Measurements from ENCODE around the gene PDSS2. TPM values are rescaled to one million over a fixed set of nuclear protein-coding genes. Genes with fewer than 3 reads are reported as not detected.

PDSS2 gene
- total and polyA plus RNA-seq, 9 donors = 6.6 to 10.2 (median 7.3) TPM

DNA sequence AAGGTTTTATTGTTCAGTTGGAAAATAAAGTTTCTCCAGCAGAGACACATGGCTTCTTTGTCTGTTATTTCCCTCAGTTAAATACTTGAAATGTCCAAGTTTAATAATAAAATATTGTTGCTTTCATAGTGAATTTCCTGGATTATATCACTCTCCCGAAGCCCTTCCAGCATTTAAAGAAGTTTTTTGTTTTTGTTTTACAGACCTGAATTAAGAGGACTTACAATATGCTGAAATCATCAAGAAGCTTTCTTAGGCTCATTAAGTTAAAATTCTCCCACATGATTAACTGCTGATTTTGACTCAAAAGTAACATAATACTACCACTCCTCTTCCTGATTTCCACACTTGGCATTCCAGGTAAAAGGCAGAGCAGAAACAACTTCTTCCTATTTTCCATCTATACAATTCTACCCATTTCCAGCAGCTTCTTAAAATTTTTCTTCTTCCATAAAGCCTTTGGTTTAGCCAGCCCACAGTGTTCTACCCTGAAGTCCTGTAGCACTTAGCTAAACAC, 35.8 kb downstream of the PDSS2 start:
- Histone ChIP-seq H3K27ac (ENCODE audit: low read length) (no peak overlapping the region), H3K4me1 (ENCODE audit: control insufficient read depth, insufficient read depth, low read length) (no peaks in the 10 kb centered on the region), H3K4me3 (ENCODE audit: low read length) (no peak overlapping the region), H3K36me3 (ENCODE audit: control insufficient read depth, insufficient read depth, low read length) (no peaks in the 10 kb centered on the region), H3K9me3 (replicated peaks; ENCODE audit: control insufficient read depth, low read depth, low read length) (peaks cover 11% of the 10 kb centered on the region), H3K27me3 (ENCODE audit: control insufficient read depth, insufficient read depth, low read length) (no peaks in the 10 kb centered on the region)
- DNase-seq = peak; percentile 28
- no CpG with 5 or more reads among the region's 1 CpG for WGBS (ENCODE audit: insufficient coverage)

DNA sequence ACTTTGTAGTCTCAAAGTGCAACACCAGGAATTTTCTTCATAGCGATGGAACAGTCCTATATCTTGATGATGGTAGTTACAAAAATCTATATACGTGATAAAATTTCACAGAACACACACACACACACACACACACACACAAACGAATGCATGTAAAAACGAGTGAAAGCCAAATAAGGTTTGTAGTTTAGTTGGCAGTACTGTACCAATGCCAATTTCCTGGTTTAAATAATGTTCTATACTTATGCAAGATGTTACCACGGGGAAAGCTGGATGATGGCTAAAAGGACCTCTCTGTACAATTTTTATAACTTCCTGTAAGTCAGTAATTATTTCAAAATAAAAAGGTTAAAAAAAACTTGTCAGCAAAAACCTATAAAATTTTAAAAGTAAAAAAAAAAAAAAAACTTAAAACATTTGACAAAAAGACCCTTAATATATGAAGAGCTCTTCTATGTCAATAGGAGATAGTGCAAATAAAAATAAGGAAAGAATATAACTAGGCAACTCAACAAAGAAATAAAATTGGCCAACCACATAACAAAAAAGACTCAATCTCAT, 37.6 kb downstream of the PDSS2 start:
- no peaks in the 10 kb centered on the region for H3K4me1 ChIP-seq (ENCODE audit: control insufficient read depth, insufficient read depth, low read length)
- H3K4me3 ChIP-seq (ENCODE audit: low read length) = no peak overlapping the region
- H3K27ac ChIP-seq (ENCODE audit: low read length) = no peak overlapping the region
- no peaks in the 10 kb centered on the region for H3K36me3 ChIP-seq (ENCODE audit: control insufficient read depth, insufficient read depth, low read length)
- DNase-seq = no peak
- WGBS (ENCODE audit: insufficient coverage) = no CpG with 5 or more reads among the region's 5 CpGs
- no peaks in the 10 kb centered on the region for H3K27me3 ChIP-seq (ENCODE audit: control insufficient read depth, insufficient read depth, low read length)
- H3K9me3 ChIP-seq (replicated peaks; ENCODE audit: control insufficient read depth, low read depth, low read length) = peaks cover 9% of the 10 kb centered on the region

DNA sequence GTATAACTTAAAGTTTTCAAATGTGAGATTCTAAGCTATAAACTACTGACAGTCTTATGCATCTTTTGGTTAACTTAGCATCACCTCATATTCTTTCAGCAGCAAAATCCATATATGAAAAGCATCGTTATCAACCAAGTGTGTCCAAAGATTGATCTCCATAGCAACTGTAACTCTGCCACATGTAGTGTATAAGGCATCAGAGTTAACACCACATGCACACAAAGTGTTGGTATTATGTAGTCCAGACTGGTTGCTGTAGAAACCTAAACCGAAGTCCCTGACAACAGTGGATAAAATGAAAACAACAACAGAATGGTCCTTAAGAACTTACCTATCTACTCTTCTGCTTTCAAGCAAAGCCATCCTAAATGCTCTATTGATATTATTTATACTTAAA, 39.6 kb downstream of the PDSS2 start:
- no peak overlapping the region for H3K4me3 ChIP-seq (ENCODE audit: low read length)
- no CpG with 5 or more reads among the region's 2 CpGs for WGBS (ENCODE audit: insufficient coverage)
- no peaks in the 10 kb centered on the region for H3K9me3 ChIP-seq (replicated peaks; ENCODE audit: control insufficient read depth, low read depth, low read length)
- no peaks in the 10 kb centered on the region for H3K36me3 ChIP-seq (ENCODE audit: control insufficient read depth, insufficient read depth, low read length)
- no peak overlapping the region for H3K27ac ChIP-seq (ENCODE audit: low read length)
- H3K4me1 ChIP-seq (ENCODE audit: control insufficient read depth, insufficient read depth, low read length) = no peaks in the 10 kb centered on the region
- peak; percentile 39 for DNase-seq
- no peaks in the 10 kb centered on the region for H3K27me3 ChIP-seq (ENCODE audit: control insufficient read depth, insufficient read depth, low read length)

DNA sequence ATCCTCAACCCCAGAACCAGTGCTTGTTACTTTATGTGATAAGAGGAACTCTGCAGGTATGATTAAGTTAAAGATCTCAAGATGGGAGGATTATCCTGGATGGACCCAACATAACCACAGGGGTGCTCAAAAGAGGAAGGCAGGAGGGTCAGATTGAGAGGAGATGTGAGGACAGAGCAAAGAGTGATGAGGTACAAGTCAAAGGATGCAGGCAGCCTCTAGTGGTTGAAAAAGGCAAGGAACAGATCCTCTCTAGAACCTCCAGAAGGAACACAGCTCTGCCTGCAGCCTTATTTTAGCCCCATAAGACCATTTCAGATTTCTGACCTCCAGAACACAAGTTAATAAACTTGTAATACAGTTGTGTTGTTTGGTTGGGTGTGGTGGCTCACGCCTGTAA, 41.2 kb downstream of the PDSS2 start:
- DNase-seq = no peak
- Histone ChIP-seq H3K9me3 (replicated peaks; ENCODE audit: control insufficient read depth, low read depth, low read length) (no peaks in the 10 kb centered on the region), H3K4me1 (ENCODE audit: control insufficient read depth, insufficient read depth, low read length) (no peaks in the 10 kb centered on the region), H3K36me3 (ENCODE audit: control insufficient read depth, insufficient read depth, low read length) (no peaks in the 10 kb centered on the region), H3K27ac (ENCODE audit: low read length) (no peak overlapping the region), H3K4me3 (ENCODE audit: low read length) (no peak overlapping the region), H3K27me3 (ENCODE audit: control insufficient read depth, insufficient read depth, low read length) (no peaks in the 10 kb centered on the region)
- WGBS (ENCODE audit: insufficient coverage) = no CpG with 5 or more reads among the region's 1 CpG

DNA sequence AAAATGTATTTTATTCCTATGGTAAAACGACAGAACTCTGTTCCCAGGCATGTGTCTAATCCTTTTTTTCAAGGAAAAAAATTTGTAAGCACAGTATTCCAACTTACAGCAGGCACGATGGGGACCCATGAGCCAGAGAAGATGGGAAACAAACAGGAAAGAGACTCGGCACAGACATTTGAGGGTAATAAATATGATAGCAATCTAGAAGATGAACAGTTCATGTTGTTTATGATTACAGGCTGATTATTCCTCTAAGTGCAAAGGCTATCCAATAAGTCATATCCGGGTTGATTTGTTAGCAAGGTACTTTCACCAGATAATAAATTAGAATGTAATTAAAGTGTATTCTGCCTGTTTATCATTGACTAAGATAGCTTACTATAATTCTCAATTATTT, 43.2 kb downstream of the PDSS2 start:
- Histone ChIP-seq H3K4me1 (ENCODE audit: control insufficient read depth, insufficient read depth, low read length) (no peaks in the 10 kb centered on the region), H3K27ac (ENCODE audit: low read length) (no peak overlapping the region), H3K9me3 (replicated peaks; ENCODE audit: control insufficient read depth, low read depth, low read length) (no peaks in the 10 kb centered on the region), H3K4me3 (ENCODE audit: low read length) (no peak overlapping the region), H3K27me3 (ENCODE audit: control insufficient read depth, insufficient read depth, low read length) (no peaks in the 10 kb centered on the region), H3K36me3 (ENCODE audit: control insufficient read depth, insufficient read depth, low read length) (no peaks in the 10 kb centered on the region)
- no CpG with 5 or more reads among the region's 4 CpGs for WGBS (ENCODE audit: insufficient coverage)
- DNase-seq = no peak

DNA sequence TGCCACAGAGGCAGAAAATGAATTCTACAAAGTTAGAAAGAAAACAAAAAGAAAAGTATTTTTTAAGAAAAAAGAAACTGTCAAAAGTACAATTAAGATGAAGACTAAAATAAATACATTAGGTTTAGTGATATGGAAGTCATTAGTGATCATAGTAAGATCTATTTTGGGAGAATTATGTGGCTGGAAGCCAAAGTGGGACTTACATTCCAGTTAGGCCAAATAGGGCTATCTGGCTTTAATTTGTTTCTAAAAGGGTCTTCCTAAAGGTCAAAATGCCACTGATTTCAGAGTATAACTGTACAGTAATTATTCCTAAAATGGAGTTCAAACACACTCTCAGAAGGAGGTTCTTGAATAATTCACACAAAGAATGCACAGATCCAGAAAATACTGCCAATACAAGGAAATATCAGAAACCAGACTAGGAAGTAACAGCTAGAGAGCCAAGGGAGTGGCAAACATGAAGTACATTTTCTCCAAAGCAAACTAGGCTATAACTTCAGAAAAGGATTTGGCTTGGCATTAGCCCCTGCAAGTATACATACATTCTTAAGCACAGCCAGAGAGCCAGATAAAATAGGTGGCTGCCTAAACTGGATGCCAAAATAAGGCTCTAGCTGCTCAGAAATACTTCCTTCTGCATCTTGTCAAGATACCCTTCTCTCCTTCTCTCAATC, 45.3 kb downstream of the PDSS2 start:
- peak; percentile 52 for DNase-seq
- H3K36me3 ChIP-seq (ENCODE audit: control insufficient read depth, insufficient read depth, low read length) = no peaks in the 10 kb centered on the region
- no peaks in the 10 kb centered on the region for H3K9me3 ChIP-seq (replicated peaks; ENCODE audit: control insufficient read depth, low read depth, low read length)
- H3K4me3 ChIP-seq (ENCODE audit: low read length) = no peak overlapping the region
- H3K27ac ChIP-seq (ENCODE audit: low read length) = no peak overlapping the region
- no peaks in the 10 kb centered on the region for H3K4me1 ChIP-seq (ENCODE audit: control insufficient read depth, insufficient read depth, low read length)
- H3K27me3 ChIP-seq (ENCODE audit: control insufficient read depth, insufficient read depth, low read length) = no peaks in the 10 kb centered on the region

DNA sequence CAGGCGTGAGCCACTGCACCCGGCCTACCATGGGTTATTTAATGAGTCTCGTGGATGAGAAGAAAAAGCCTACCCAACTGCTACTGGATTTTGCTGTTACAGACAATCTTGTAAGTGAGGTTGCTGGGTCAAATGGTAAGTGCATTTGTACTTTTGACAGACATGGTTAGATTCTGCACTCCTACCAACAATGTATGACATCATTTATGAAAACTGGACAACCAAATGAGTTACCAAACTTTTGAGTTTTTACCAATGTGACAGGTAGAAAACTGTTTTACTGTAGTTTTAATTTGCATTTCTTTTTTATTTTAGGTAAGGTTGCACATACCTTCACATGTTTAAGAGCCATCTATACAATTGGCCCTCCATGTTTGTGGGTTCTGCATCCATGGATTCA, 48.2 kb downstream of the PDSS2 start:
- Histone ChIP-seq H3K36me3 (ENCODE audit: control insufficient read depth, insufficient read depth, low read length) (no peaks in the 10 kb centered on the region), H3K9me3 (replicated peaks; ENCODE audit: control insufficient read depth, low read depth, low read length) (no peaks in the 10 kb centered on the region), H3K27me3 (ENCODE audit: control insufficient read depth, insufficient read depth, low read length) (no peaks in the 10 kb centered on the region), H3K4me3 (ENCODE audit: low read length) (no peak overlapping the region), H3K4me1 (ENCODE audit: control insufficient read depth, insufficient read depth, low read length) (no peaks in the 10 kb centered on the region), H3K27ac (ENCODE audit: low read length) (no peak overlapping the region)
- WGBS (ENCODE audit: insufficient coverage) = no CpG with 5 or more reads among the region's 3 CpGs
- DNase-seq = no peak

DNA sequence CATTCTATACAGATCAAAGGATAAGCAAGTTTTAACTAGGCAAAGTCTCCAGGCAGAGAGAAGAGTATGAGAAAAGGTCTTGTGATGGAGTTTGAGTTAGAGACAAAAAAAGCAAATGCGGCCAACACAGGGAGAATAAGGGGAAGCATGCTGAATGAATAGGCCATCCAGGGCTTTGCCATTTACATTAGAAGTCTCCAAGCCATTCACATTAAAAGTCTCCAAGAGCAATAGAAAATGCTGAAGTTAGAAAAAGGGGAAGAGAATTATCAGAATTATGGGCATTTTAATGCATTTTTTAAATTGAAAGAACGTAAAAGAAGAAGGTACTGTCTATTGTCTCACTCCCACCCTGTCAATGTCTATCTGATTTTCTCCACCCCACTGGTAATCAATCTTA, 49.4 kb downstream of the PDSS2 start:
- 60% methylated on average over 1 of the region's 2 CpGs for WGBS (ENCODE audit: insufficient coverage)
- H3K27me3 ChIP-seq (ENCODE audit: control insufficient read depth, insufficient read depth, low read length) = no peaks in the 10 kb centered on the region
- H3K27ac ChIP-seq (ENCODE audit: low read length) = no peak overlapping the region
- no peak for DNase-seq
- H3K9me3 ChIP-seq (replicated peaks; ENCODE audit: control insufficient read depth, low read depth, low read length) = peaks cover 7% of the 10 kb centered on the region
- no peak overlapping the region for H3K4me3 ChIP-seq (ENCODE audit: low read length)
- no peaks in the 10 kb centered on the region for H3K36me3 ChIP-seq (ENCODE audit: control insufficient read depth, insufficient read depth, low read length)
- H3K4me1 ChIP-seq (ENCODE audit: control insufficient read depth, insufficient read depth, low read length) = no peaks in the 10 kb centered on the region

DNA sequence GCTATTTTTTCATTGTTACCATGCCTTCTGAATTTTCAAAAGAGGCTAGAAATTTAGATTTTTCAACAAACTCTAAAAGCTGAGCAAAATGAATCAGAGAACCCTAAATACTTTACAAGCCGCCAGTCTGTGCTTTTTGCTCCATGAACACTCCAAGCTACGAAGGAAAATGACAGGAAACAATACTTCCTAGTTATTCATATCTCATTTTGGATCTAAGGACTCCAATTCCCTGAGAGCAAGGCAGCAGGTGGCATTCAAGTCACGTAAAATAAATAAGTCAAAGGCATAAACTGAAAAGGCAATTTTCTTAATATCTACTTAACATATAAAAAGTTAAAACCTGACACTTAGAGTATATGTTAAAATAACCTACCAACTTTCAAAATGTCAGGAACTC, 50.6 kb downstream of the PDSS2 start:
- peak; percentile 20 for DNase-seq
- H3K27me3 ChIP-seq (ENCODE audit: control insufficient read depth, insufficient read depth, low read length) = no peaks in the 10 kb centered on the region

DNA sequence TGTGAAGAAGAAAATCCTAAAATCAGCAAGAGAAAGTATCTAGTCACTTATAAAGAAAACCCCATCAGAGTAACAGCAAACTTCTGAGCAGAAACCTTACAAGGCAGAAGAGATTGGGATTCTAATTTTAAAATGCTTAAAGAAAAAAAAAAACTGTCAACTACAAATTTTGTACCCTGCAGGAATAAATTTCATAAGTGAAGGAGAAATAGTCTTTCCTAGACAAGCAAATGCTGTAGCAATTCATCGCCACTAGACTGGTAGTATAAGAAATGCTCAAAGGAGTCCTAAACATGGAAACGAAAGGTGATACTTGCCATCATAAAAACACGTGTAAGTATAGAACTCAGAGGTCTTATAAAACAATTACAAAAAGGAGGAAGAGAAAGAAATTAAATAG, 54.4 kb downstream of the PDSS2 start:
- no peaks in the 10 kb centered on the region for H3K27me3 ChIP-seq (ENCODE audit: control insufficient read depth, insufficient read depth, low read length)
- H3K4me3 ChIP-seq (ENCODE audit: low read length) = no peak overlapping the region
- WGBS (ENCODE audit: insufficient coverage) = no CpG with 5 or more reads among the region's 3 CpGs
- H3K36me3 ChIP-seq (ENCODE audit: control insufficient read depth, insufficient read depth, low read length) = peaks cover 2% of the 10 kb centered on the region
- H3K9me3 ChIP-seq (replicated peaks; ENCODE audit: control insufficient read depth, low read depth, low read length) = peaks cover 49% of the 10 kb centered on the region
- H3K27ac ChIP-seq (ENCODE audit: low read length) = no peak overlapping the region
- no peak for DNase-seq
- no peaks in the 10 kb centered on the region for H3K4me1 ChIP-seq (ENCODE audit: control insufficient read depth, insufficient read depth, low read length)

More for the DNA sequence above, 50.6 kb downstream of the PDSS2 start:
- no peak overlapping the region for H3K27ac ChIP-seq (ENCODE audit: low read length)
- no peak overlapping the region for H3K4me3 ChIP-seq (ENCODE audit: low read length)
- no peaks in the 10 kb centered on the region for H3K4me1 ChIP-seq (ENCODE audit: control insufficient read depth, insufficient read depth, low read length)
- peaks cover 18% of the 10 kb centered on the region for H3K9me3 ChIP-seq (replicated peaks; ENCODE audit: control insufficient read depth, low read depth, low read length)
- no peaks in the 10 kb centered on the region for H3K36me3 ChIP-seq (ENCODE audit: control insufficient read depth, insufficient read depth, low read length)
- WGBS (ENCODE audit: insufficient coverage) = 75% methylated on average over 2 of the region's 3 CpGs

Data from muscle of leg (tissue), 11 donors.